Suprapubic skin (tissue), 4 donors: ENCODE measurements around the gene IL17RC.

Experiments used
- EP300 ChIP-seq: sonication (generic); formaldehyde crosslinking; IDR thresholded peaks from one replicate; pipeline ENCODE4 v1.6.1; 2017; ENCODE audit warnings: antibody characterized with exemption
- POLR2AphosphoS5 ChIP-seq, 3 donors: sonication (generic); formaldehyde crosslinking; IDR thresholded peaks; one replicate each; pipeline ENCODE4 v1.6.1; 2017; ENCODE audit warnings: antibody characterized with exemption in 3 of 3
- TF ChIP-seq, protein P1 (sequence below), 2 donors: fragments of 200-600 bp in 1 of 2; fragments of 450-650 bp in 1 of 2; sonication (generic) in 1 of 2; IDR thresholded peaks; one replicate each; pipeline ENCODE4 v1.5.1; 2016 to 2019; ENCODE audit warnings: antibody characterized with exemption in 2 of 2, mild to moderate bottlenecking in 1 of 2, moderate library complexity in 1 of 2

DNA sequence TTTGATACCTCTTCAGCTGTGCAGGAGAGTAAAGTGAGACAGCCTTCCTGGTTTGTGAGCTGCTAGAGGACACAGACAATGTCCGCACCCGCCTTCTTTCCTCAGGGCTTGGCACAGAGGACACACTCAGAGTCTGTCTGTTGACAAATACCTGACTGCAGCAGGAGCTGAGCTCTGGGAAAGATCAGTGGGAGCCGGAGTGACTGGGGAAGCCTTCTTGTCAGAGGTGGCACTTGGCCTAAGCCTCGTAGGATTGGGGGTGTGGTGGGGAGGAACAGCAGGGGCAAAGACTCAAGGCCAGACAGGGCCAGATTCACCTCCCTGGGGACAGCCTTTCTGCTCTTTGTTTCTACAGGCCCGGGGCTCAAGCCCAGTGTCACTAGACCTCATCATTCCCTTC, 3.3 kb upstream of the IL17RC start:
- TF ChIP-seq EP300 (no peak), POLR2AphosphoS5 (IDR thresholded peaks at IDR 0.05) (no peak)
- TF ChIP-seq, protein P1, sequence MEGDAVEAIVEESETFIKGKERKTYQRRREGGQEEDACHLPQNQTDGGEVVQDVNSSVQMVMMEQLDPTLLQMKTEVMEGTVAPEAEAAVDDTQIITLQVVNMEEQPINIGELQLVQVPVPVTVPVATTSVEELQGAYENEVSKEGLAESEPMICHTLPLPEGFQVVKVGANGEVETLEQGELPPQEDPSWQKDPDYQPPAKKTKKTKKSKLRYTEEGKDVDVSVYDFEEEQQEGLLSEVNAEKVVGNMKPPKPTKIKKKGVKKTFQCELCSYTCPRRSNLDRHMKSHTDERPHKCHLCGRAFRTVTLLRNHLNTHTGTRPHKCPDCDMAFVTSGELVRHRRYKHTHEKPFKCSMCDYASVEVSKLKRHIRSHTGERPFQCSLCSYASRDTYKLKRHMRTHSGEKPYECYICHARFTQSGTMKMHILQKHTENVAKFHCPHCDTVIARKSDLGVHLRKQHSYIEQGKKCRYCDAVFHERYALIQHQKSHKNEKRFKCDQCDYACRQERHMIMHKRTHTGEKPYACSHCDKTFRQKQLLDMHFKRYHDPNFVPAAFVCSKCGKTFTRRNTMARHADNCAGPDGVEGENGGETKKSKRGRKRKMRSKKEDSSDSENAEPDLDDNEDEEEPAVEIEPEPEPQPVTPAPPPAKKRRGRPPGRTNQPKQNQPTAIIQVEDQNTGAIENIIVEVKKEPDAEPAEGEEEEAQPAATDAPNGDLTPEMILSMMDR (IDR thresholded peaks at IDR 0.05): no peak
